Activated CD4-positive, alpha-beta T cell treated with anti-CD3 and anti-CD28 coated beads, Interleukin-2, amount 10 ng/mL, durations not matched to agents 7 days and 5 days (primary cell): ENCODE results near the gene ATXN2. TPM values are rescaled to one million over a fixed set of nuclear protein-coding genes. Genes with fewer than 3 reads are reported as not detected.
"Not testable (repeated sequence)": the region's sequence is repeated elsewhere in the genome, so short reads cannot be mapped to it uniquely, and the experiment has no call there.

Experiments used
- CTCF ChIA-PET: fragments of 350-600 bp; sonication (Branson Sonifier 250); formaldehyde crosslinking; loops from one replicate; lab custom pipeline; 2021; ENCODE audit warnings: antibody characterized with exemption; lab: Charles Lee
- POLR2A ChIA-PET: fragments of 350-600 bp; sonication (Branson Sonifier 250); formaldehyde crosslinking; loops from one replicate; lab custom pipeline; 2021; ENCODE audit warnings: antibody characterized with exemption; lab: Charles Lee
- DNase-seq: peaks from one replicate; pipeline ENCODE4 v3.0.0-alpha.2; 2020
- H3K27ac Mint-ChIP-seq: one replicate; pipeline ENCODE4 v1.8.0; 2021; ENCODE audit warnings: mild to moderate bottlenecking, moderate library complexity, mixed read lengths
- H3K27me3 Mint-ChIP-seq: one replicate; pipeline ENCODE4 v1.8.0; 2021; ENCODE audit warnings: mixed read lengths
- H3K36me3 Mint-ChIP-seq: one replicate; pipeline ENCODE4 v1.8.0; 2021; ENCODE audit warnings: low read depth, mixed read lengths
- H3K4me1 Mint-ChIP-seq: one replicate; pipeline ENCODE4 v1.8.0; 2021; ENCODE audit warnings: mixed read lengths
- H3K4me3 Mint-ChIP-seq: one replicate; pipeline ENCODE4 v1.8.0; 2021; ENCODE audit warnings: mild to moderate bottlenecking, moderate library complexity, mixed read lengths
- H3K9me3 Mint-ChIP-seq: one replicate; pipeline ENCODE4 v1.8.0; 2021; ENCODE audit warnings: mixed read lengths
- total RNA-seq, 2 experiments: library from RNA; stranded (reverse); gene quantifications; one replicate each; pipeline ENCODE4 v1.2.3, GENCODE V29; 2021

The ATXN2 gene
- total RNA-seq, 2 experiments from 2014 or later = 42.0 to 46.8 TPM

GRCh38 chr12:111616177-111616623 lies 17.1 kb upstream of the ATXN2 start:
- no peak overlapping the region for H3K27ac Mint-ChIP-seq
- no peaks in the 10 kb centered on the region for H3K9me3 Mint-ChIP-seq
- peaks cover 4% of the 10 kb centered on the region for H3K4me1 Mint-ChIP-seq
- DNase-seq = no peak
- no peak overlapping the region for H3K4me3 Mint-ChIP-seq
- POLR2A ChIA-PET = no interaction called here
- CTCF ChIA-PET = no interaction called here
- H3K36me3 Mint-ChIP-seq = no peaks in the 10 kb centered on the region
- H3K27me3 Mint-ChIP-seq = no peaks in the 10 kb centered on the region

GRCh38 chr12:111607239-111607638 lies 8.1 kb upstream of the ATXN2 start:
- Mint-ChIP-seq H3K27ac (no peak overlapping the region), H3K9me3 (no peaks in the 10 kb centered on the region), H3K36me3 (no peaks in the 10 kb centered on the region), H3K4me3 (no peak overlapping the region), H3K27me3 (no peaks in the 10 kb centered on the region), H3K4me1 (peaks cover under 1% of the 10 kb centered on the region)
- no peak for DNase-seq
- CTCF ChIA-PET = no interaction called here
- POLR2A ChIA-PET = no interaction called here

- Mint-ChIP-seq H3K4me3 (no peak overlapping the region), H3K27ac (no peak overlapping the region), H3K36me3 (no peaks in the 10 kb centered on the region), H3K9me3 (no peaks in the 10 kb centered on the region), H3K4me1 (no peaks in the 10 kb centered on the region), H3K27me3 (no peaks in the 10 kb centered on the region)
- ChIA-PET POLR2A (no interaction called here), CTCF (no interaction called here)
- DNase-seq = no peak
These were observed 7.7 kb upstream of the ATXN2 start for GRCh38 chr12:111606767-111607230.

GRCh38 chr12:111605911-111606766 lies 7.0 kb upstream of the ATXN2 start:
- ChIA-PET CTCF (no interaction called here), POLR2A (no interaction called here)
- no peak for DNase-seq

GRCh38 chr12:111602857-111603256 lies 3.7 kb upstream of the ATXN2 start:
- ChIA-PET POLR2A (interaction anchor here (0.6 kb wide), 1 partner anchor 50 kb away, joined by 6 read pairs; no protein-coding TSS in a partner anchor), CTCF (interaction anchor here (0.7 kb wide), 1 partner anchor 90 kb away, joined by 3 read pairs; no protein-coding TSS in a partner anchor)
- not testable (repeated sequence) for H3K4me1 Mint-ChIP-seq, H3K36me3 Mint-ChIP-seq, H3K27ac Mint-ChIP-seq, H3K9me3 Mint-ChIP-seq, H3K27me3 Mint-ChIP-seq, DNase-seq, H3K4me3 Mint-ChIP-seq

More at GRCh38 chr12:111605911-111606766, 7.0 kb upstream of the ATXN2 start:
- no peak overlapping the region for H3K4me3 Mint-ChIP-seq
- no peak overlapping the region for H3K27ac Mint-ChIP-seq
- no peaks in the 10 kb centered on the region for H3K9me3 Mint-ChIP-seq
- H3K4me1 Mint-ChIP-seq = no peaks in the 10 kb centered on the region
- no peaks in the 10 kb centered on the region for H3K36me3 Mint-ChIP-seq
- no peaks in the 10 kb centered on the region for H3K27me3 Mint-ChIP-seq

GRCh38 chr12:111602348-111602747 lies 3.2 kb upstream of the ATXN2 start:
- H3K36me3 Mint-ChIP-seq = no peaks in the 10 kb centered on the region
- no peak overlapping the region for H3K27ac Mint-ChIP-seq
- POLR2A ChIA-PET = no interaction called here
- H3K9me3 Mint-ChIP-seq = no peaks in the 10 kb centered on the region
- H3K4me3 Mint-ChIP-seq = no peak overlapping the region
- CTCF ChIA-PET = no interaction called here
- no peaks in the 10 kb centered on the region for H3K27me3 Mint-ChIP-seq
- peaks cover 12% of the 10 kb centered on the region for H3K4me1 Mint-ChIP-seq
- no peak for DNase-seq

- DNase-seq, H3K9me3 Mint-ChIP-seq, H3K27me3 Mint-ChIP-seq, H3K36me3 Mint-ChIP-seq, H3K27ac Mint-ChIP-seq, H3K4me3 Mint-ChIP-seq, CTCF ChIA-PET, POLR2A ChIA-PET: not testable (repeated sequence)
- peaks cover 22% of the 10 kb centered on the region for H3K4me1 Mint-ChIP-seq
These were observed 1.9 kb upstream of the ATXN2 start for GRCh38 chr12:111600986-111601385.

- Mint-ChIP-seq H3K4me1 (peaks cover 25% of the 10 kb centered on the region), H3K27me3 (no peaks in the 10 kb centered on the region), H3K27ac (peak overlapping the region; percentile 87), H3K9me3 (no peaks in the 10 kb centered on the region), H3K4me3 (peak overlapping the region; percentile 79), H3K36me3 (peaks cover 3% of the 10 kb centered on the region)
- CTCF ChIA-PET = no interaction called here
- POLR2A ChIA-PET = no interaction called here
- DNase-seq = no peak
These were observed 1.1 kb upstream of the ATXN2 start for GRCh38 chr12:111600205-111600642.

- peaks cover 31% of the 10 kb centered on the region for H3K4me1 Mint-ChIP-seq
- POLR2A ChIA-PET = interaction anchor here (0.6 kb wide), 2 partner anchors 841 to 1538 kb away, joined by 3 to 4 read pairs; no protein-coding TSS in a partner anchor
- peaks cover 5% of the 10 kb centered on the region for H3K36me3 Mint-ChIP-seq
- H3K27me3 Mint-ChIP-seq = no peaks in the 10 kb centered on the region
- peak; percentile 85 for DNase-seq
- H3K4me3 Mint-ChIP-seq = peak overlapping the region; percentile 79
- CTCF ChIA-PET = no interaction called here
- H3K9me3 Mint-ChIP-seq = no peaks in the 10 kb centered on the region
- peak overlapping the region; percentile 87 for H3K27ac Mint-ChIP-seq
These were observed 514 bp upstream of the ATXN2 start for GRCh38 chr12:111599453-111600204.

GRCh38 chr12:111597831-111598636 lies 1.1 kb downstream of the ATXN2 start:
- CTCF ChIA-PET = interaction anchor here (1.5 kb wide), 1 partner anchor 42 kb away, joined by 4 read pairs; no protein-coding TSS in a partner anchor
- Mint-ChIP-seq H3K4me1 (peaks cover 35% of the 10 kb centered on the region), H3K27ac (peak overlapping the region; percentile 81), H3K9me3 (no peaks in the 10 kb centered on the region), H3K27me3 (no peaks in the 10 kb centered on the region), H3K36me3 (peaks cover 5% of the 10 kb centered on the region), H3K4me3 (peak overlapping the region; percentile 82)
- POLR2A ChIA-PET = no interaction called here
- DNase-seq = peak; percentile 13

- ChIA-PET CTCF (interaction anchor here (0.6 to 1.5 kb wide), 2 partner anchors 41 to 166 kb away, joined by 3 to 4 read pairs; no protein-coding TSS in a partner anchor), POLR2A (no interaction called here)
- Mint-ChIP-seq H3K36me3 (peaks cover 5% of the 10 kb centered on the region), H3K27ac (peak overlapping the region; percentile 79), H3K4me3 (peak overlapping the region; percentile 82), H3K4me1 (peaks cover 35% of the 10 kb centered on the region), H3K9me3 (no peaks in the 10 kb centered on the region), H3K27me3 (no peaks in the 10 kb centered on the region)
- DNase-seq = peak; percentile 19
These were observed 1.9 kb downstream of the ATXN2 start for GRCh38 chr12:111596985-111597830.
